Trophoblast cell (in vitro differentiated cells and primary cell): ENCODE data around the gene LRRC56.

ENCODE experiments used
- DNase-seq, 2 donors: peaks; one replicate each; pipeline ENCODE4 v3.0.0-alpha.2; 2016
- H2AFZ ChIP-seq: 2 replicates; pipeline ENCODE4 v1.6.1; 2013; ENCODE audit warnings: low read length, moderate library complexity, mild to moderate bottlenecking; ENCODE audit not compliant: insufficient read depth, poor library complexity
- H2AK5ac ChIP-seq: 2 replicates; pipeline ENCODE4 v1.6.1; 2013; ENCODE audit warnings: mild to moderate bottlenecking, low read length
- H2BK120ac ChIP-seq: 2 replicates; pipeline ENCODE4 v1.6.1; 2013; ENCODE audit warnings: low read length, mild to moderate bottlenecking, moderate library complexity; ENCODE audit not compliant: insufficient read depth, poor library complexity
- H2BK12ac ChIP-seq: 2 replicates; pipeline ENCODE4 v1.6.1; 2013; ENCODE audit warnings: mild to moderate bottlenecking, low read length, moderate library complexity
- H2BK5ac ChIP-seq: 2 replicates; pipeline ENCODE4 v1.6.1; 2013; ENCODE audit warnings: low read length, low read depth, moderate library complexity, mild to moderate bottlenecking; ENCODE audit not compliant: poor library complexity
- H3K14ac ChIP-seq: 2 replicates; pipeline ENCODE4 v1.6.1; 2013; ENCODE audit warnings: mild to moderate bottlenecking, low read length
- H3K18ac ChIP-seq: 2 replicates; pipeline ENCODE4 v1.6.1; 2013; ENCODE audit warnings: mild to moderate bottlenecking, low read length
- H3K23ac ChIP-seq: 2 replicates; pipeline ENCODE4 v1.6.1; 2013; ENCODE audit warnings: low read length
- H3K27ac ChIP-seq: 2 replicates; pipeline ENCODE4 v1.5.1; 2013; ENCODE audit warnings: low read depth, mild to moderate bottlenecking, inconsistent platforms, low read length, moderate library complexity
- H3K27me3 ChIP-seq: 2 replicates; pipeline ENCODE4 v1.6.1; 2013; ENCODE audit warnings: inconsistent platforms, mild to moderate bottlenecking, low read length, moderate library complexity; ENCODE audit not compliant: insufficient read depth
- H3K36me3 ChIP-seq, 2 experiments: 1 replicate in 1 of 2; 2 replicates in 1 of 2; pipeline ENCODE4 v1.6.1; 2013; ENCODE audit warnings: low read length in 2 of 2, mild to moderate bottlenecking in 2 of 2, moderate library complexity in 1 of 2; ENCODE audit not compliant: insufficient read depth in 2 of 2, control insufficient read depth in 1 of 2
- H3K4ac ChIP-seq: 2 replicates; pipeline ENCODE4 v1.6.1; 2013; ENCODE audit warnings: low read depth, mild to moderate bottlenecking, low read length, moderate library complexity
- H3K4me1 ChIP-seq, 2 experiments: 1 replicate in 1 of 2; 2 replicates in 1 of 2; pipeline ENCODE4 v1.6.1; 2013; ENCODE audit warnings: low read length in 2 of 2, mild to moderate bottlenecking in 2 of 2, moderate library complexity in 1 of 2; ENCODE audit not compliant: insufficient read depth in 2 of 2, control insufficient read depth in 1 of 2
- H3K4me2 ChIP-seq: 2 replicates; pipeline ENCODE4 v1.6.1; 2013; ENCODE audit warnings: inconsistent platforms, mild to moderate bottlenecking, low read length, moderate library complexity
- H3K4me3 ChIP-seq: 2 replicates; pipeline ENCODE4 v1.5.1; 2013; ENCODE audit warnings: mild to moderate bottlenecking, low read depth, low read length, inconsistent platforms
- H3K79me1 ChIP-seq: one replicate; pipeline ENCODE4 v1.6.1; 2013; ENCODE audit warnings: low read length
- H3K79me2 ChIP-seq: 2 replicates; pipeline ENCODE4 v1.6.1; 2013; ENCODE audit warnings: low read length, mild to moderate bottlenecking; ENCODE audit not compliant: control insufficient read depth, insufficient read depth, poor library complexity
- H3K9ac ChIP-seq: 2 replicates; pipeline ENCODE4 v1.6.1; 2013; ENCODE audit warnings: mild to moderate bottlenecking, low read length
- H3K9me3 ChIP-seq: 2 replicates; pipeline ENCODE4 v1.6.1; 2013; ENCODE audit warnings: low read depth, mild to moderate bottlenecking, control low read depth, inconsistent platforms, low read length; ENCODE audit not compliant: insufficient read depth
- H4K12ac ChIP-seq: 2 replicates; pipeline ENCODE4 v1.6.1; 2013; ENCODE audit warnings: low read depth, mild to moderate bottlenecking, low read length, moderate library complexity
- H4K8ac ChIP-seq: 2 replicates; pipeline ENCODE4 v1.6.1; 2013; ENCODE audit warnings: low read depth, mild to moderate bottlenecking, low read length, moderate library complexity
- H4K91ac ChIP-seq: one replicate; pipeline ENCODE4 v1.6.1; 2013; ENCODE audit warnings: low read depth, mild to moderate bottlenecking, low read length, moderate library complexity
- WGBS: extraction: QIAGEN DNeasy Blood & Tissue Kit; methylation state at CpG from one replicate; pipeline ENCODE4 v1.1.7; 2013; ENCODE audit warnings: missing lambda C conversion rate; ENCODE audit not compliant: insufficient read length, insufficient coverage; ENCODE audit errors: extremely low coverage; 5-methylcytosine and 5-hydroxymethylcytosine counted together

The LRRC56 gene

GRCh38 chr11:576811-577610, 39.7 kb downstream of the LRRC56 start:
- H4K8ac ChIP-seq: peak overlapping the region; percentile 44
- WGBS: no CpG with 5 or more reads among the region's 48 CpGs
- H4K91ac ChIP-seq: peak overlapping the region; percentile 78
- peak overlapping the region; percentile 82 for H3K14ac ChIP-seq
- peaks cover 22 to 23% of the 10 kb centered on the region in 2 experiments for H3K4me1 ChIP-seq
- H3K4ac ChIP-seq: peak overlapping the region; percentile 91
- H4K12ac ChIP-seq: peak overlapping the region; percentile 13
- H2BK5ac ChIP-seq: no peak overlapping the region
- H3K9me3 ChIP-seq: peaks cover 4% of the 10 kb centered on the region
- peaks cover 8% of the 10 kb centered on the region for H3K79me1 ChIP-seq
- peak overlapping the region; percentile 87 for H2AK5ac ChIP-seq
- DNase-seq: no peak
- peaks cover 53% of the 10 kb centered on the region for H3K79me2 ChIP-seq
- peak overlapping the region; percentile 80 for H3K9ac ChIP-seq
- H3K27ac ChIP-seq: no peak overlapping the region
- peak overlapping the region; percentile 28 for H3K18ac ChIP-seq
- H2BK120ac ChIP-seq: peak overlapping the region; percentile 29
- H2BK12ac ChIP-seq: no peak overlapping the region
- no peak overlapping the region for H3K23ac ChIP-seq
- H3K27me3 ChIP-seq: no peaks in the 10 kb centered on the region
- peak overlapping the region; percentile 95 for H3K4me3 ChIP-seq
- H2AFZ ChIP-seq: no peak overlapping the region
- H3K4me2 ChIP-seq: peak overlapping the region; percentile 83
- peaks cover 15 to 20% of the 10 kb centered on the region in 2 experiments for H3K36me3 ChIP-seq

GRCh38 chr11:577611-577894, 40.2 kb downstream of the LRRC56 start:
- Histone ChIP-seq H3K18ac (no peak overlapping the region), H3K27ac (no peak overlapping the region), H4K12ac (no peak overlapping the region), H2AK5ac (no peak overlapping the region), H3K4me2 (peak overlapping the region; percentile 83), H4K8ac (no peak overlapping the region), H3K9ac (peak overlapping the region; percentile 80), H3K36me3 (peaks cover 19 to 23% of the 10 kb centered on the region in 2 experiments), H3K14ac (no peak overlapping the region), H3K79me2 (peaks cover 53% of the 10 kb centered on the region), H3K4ac (peak overlapping the region; percentile 91), H3K79me1 (peaks cover 8% of the 10 kb centered on the region), H3K23ac (no peak overlapping the region), H4K91ac (no peak overlapping the region), H3K4me3 (peak overlapping the region; percentile 95), H3K4me1 (peaks cover 22 to 23% of the 10 kb centered on the region in 2 experiments), H2BK120ac (no peak overlapping the region), H3K9me3 (peaks cover 4% of the 10 kb centered on the region), H3K27me3 (no peaks in the 10 kb centered on the region), H2BK12ac (no peak overlapping the region), H2BK5ac (no peak overlapping the region), H2AFZ (no peak overlapping the region)
- DNase-seq: no peak
- no CpG with 5 or more reads among the region's 6 CpGs for WGBS

- Histone ChIP-seq H3K14ac (no peak overlapping the region), H3K9ac (no peak overlapping the region), H3K4ac (peak overlapping the region; percentile 91), H4K91ac (no peak overlapping the region), H3K23ac (no peak overlapping the region), H2BK12ac (no peak overlapping the region), H3K18ac (no peak overlapping the region), H4K12ac (no peak overlapping the region), H3K9me3 (no peaks in the 10 kb centered on the region), H2BK5ac (no peak overlapping the region), H3K4me1 (peaks cover 22 to 23% of the 10 kb centered on the region in 2 experiments), H2AFZ (no peak overlapping the region), H3K4me3 (no peak overlapping the region), H3K36me3 (peaks cover 24 to 30% of the 10 kb centered on the region in 2 experiments), H4K8ac (no peak overlapping the region), H3K79me2 (peaks cover 53% of the 10 kb centered on the region), H2AK5ac (no peak overlapping the region), H2BK120ac (no peak overlapping the region), H3K79me1 (peaks cover 8% of the 10 kb centered on the region), H3K27me3 (no peaks in the 10 kb centered on the region), H3K4me2 (peak overlapping the region; percentile 83), H3K27ac (no peak overlapping the region)
- DNase-seq: no peak
- WGBS: no CpG with 5 or more reads among the region's 21 CpGs
Observed at GRCh38 chr11:578276-579035, 41.1 kb downstream of the LRRC56 start.

- no CpG with 5 or more reads among the region's 20 CpGs for WGBS
- Histone ChIP-seq H4K91ac (no peak overlapping the region), H2AK5ac (no peak overlapping the region), H3K18ac (no peak overlapping the region), H3K79me1 (peaks cover 8% of the 10 kb centered on the region), H3K36me3 (peaks cover 36 to 44% of the 10 kb centered on the region in 2 experiments), H3K27ac (no peak overlapping the region), H3K4me1 (peaks cover 14 to 16% of the 10 kb centered on the region in 2 experiments), H4K12ac (no peak overlapping the region), H2BK12ac (no peak overlapping the region), H3K9me3 (no peaks in the 10 kb centered on the region), H2AFZ (no peak overlapping the region), H3K79me2 (peaks cover 50% of the 10 kb centered on the region), H3K4me2 (no peak overlapping the region), H3K27me3 (no peaks in the 10 kb centered on the region), H3K4me3 (no peak overlapping the region), H3K14ac (no peak overlapping the region), H2BK5ac (no peak overlapping the region), H2BK120ac (no peak overlapping the region), H3K4ac (peak overlapping the region; percentile 91), H3K23ac (no peak overlapping the region), H4K8ac (no peak overlapping the region), H3K9ac (no peak overlapping the region)
- no peak for DNase-seq
Observed at GRCh38 chr11:579830-580601, 42.7 kb downstream of the LRRC56 start.
